Activated T-cell treated with anti-CD3 and anti-CD28 coated beads, Interleukin-2, amount 50 U/mL, for 48 hours (primary cell): ENCODE results near the gene SV2C.

ENCODE experiments used
- DNase-seq, 2 experiments: peaks; one replicate each; pipeline ENCODE4 v3.0.0-alpha.2; 2020

The SV2C gene

DNA sequence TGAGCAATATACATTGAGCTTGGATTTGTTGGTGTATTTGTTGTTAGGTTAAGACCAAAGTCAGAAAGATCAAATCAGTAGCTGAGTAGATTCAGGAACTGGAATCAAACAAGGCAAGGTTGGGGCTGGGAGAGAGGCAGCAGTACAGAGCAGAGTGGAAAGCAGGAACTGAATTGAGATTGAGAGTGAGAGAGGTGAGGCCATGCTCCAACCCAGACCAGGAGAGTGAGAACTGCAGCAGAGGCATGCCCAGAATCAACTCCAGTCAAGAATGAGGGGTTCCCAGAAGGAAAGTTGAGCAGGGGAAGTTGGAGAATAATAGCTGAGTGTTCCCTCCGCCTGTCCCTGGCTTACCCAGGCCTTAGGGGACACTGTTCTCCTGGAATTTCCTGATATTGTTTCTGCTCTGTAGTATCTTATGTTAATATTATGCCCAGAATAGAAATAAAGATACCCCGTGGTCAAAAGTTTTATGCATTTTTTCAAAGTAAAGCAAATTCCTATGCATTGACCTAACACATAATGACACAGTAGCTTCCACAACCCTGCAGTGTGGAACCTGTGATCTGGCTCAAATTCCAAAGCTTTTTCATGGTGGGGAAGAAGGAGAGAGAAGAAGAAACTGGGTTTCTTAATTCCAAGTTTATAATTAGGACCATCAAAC is 82.7 kb downstream of the SV2C start:
- DNase-seq, result no peak

DNA sequence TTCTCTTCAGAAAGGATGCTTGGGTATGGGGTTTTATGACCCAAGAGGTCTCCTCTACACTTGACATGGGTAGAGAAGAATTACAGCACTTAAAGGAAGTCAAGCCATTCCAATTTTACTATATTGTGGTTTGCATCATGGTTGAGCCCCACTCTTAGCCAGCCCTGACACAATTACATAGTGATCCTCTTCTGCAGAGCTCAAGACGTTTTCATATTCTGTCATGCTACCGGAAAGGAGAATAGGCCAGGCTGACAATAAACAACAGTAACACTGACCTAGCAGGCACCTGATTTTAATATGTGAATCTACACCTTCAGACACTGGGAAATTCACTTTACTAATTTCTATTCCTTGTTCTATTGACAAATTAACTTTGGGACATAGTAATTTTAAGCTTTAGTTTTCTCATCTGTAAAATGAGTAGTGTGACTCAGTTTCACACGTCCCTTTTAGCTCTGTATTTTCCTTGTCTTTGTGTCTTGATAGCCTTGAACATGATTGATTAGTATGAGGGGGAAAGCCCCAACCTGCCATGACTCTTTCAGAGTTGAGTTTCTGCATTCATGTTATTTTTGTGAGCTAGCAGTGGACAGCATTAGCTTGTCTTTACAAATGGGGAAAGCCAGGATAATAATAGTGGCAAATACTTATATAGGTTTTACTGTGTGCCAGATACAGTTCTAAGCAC is 83.8 kb downstream of the SV2C start:
- no peak for DNase-seq

DNA sequence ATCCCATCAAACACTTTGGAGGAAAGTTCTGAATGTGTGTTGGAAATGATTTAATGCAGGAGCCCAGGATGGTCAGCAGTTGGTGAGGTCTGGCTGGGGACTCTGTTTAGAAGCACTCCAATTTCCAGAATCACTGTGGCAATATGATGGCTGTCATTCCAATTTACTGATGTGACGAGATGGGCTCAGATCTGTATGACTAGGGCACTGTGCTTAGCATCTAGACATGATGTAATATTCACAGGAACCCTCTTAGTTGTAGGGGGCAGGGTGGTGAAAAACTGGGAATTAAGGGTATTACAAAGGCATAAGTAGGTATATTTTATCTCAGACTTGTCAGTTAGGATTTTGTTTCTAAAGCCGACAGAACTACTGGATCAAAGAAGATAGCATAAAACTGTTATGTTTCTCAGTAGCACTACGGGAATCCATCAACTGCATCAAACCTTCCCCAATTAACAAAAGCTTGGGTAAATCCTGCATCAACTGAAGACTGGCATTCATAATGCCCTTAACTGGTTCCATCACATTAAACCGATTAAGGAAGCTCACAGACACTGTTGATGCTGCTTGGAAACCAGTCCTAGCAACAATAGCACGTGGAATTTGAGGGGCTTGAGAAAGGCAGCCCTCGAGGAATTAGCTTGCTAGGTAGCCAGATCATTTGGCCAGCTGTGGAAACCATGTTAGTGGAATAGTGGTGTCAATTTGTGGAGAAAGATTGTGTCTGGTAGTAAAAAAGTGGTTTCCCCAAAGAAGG is 86.1 kb downstream of the SV2C start:
- DNase-seq, result no peak

DNA sequence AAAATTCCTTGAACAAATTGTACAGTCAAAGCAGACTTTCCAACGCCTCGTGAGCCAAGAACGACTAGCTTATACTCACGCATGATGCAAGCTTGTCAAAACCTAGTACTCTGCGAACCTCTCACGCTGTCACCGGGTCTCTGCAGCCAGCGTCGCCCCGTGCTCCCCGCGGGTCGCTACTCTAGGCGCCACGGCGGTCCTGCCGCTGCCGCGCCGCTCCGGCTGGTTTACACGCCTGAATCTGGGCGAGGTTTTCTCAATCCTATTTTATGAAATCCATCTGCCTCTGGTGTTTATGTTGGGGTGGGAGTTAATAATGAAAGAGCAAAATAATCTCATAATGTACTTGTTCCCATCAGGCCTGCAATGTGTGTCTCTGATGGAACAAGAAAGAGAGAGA is 90.9 kb downstream of the SV2C start:
- no peak for DNase-seq

DNA sequence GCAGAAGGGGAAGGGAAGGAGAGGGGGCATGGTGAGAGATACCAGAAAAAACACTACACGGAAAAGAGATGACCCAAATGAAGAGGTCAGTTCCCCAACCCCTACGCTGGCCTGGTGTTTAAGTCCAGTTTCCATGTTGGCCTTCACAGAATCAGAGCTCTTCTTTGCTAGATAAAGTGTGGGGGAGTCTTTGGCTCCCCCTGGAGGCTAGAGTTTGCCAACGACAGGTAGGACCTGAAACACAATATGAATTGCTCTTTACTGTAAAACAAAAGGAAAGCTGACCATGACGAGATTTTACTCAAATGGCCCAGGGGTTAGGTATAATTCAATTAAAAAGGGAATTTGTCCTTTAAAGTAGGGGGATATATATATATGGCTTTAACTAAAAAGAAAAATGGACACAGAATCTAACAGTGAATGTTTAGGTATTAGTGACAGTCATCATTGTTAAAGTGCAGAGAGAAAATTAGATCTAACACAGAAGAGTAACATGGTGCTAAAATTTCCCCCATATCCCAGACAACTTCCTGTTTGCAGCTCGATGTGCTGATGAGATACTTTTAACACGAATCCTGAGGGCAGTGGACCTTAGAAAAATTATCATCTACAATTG is 92.0 kb downstream of the SV2C start:
- DNase-seq, result peak; percentile 55 to 68

DNA sequence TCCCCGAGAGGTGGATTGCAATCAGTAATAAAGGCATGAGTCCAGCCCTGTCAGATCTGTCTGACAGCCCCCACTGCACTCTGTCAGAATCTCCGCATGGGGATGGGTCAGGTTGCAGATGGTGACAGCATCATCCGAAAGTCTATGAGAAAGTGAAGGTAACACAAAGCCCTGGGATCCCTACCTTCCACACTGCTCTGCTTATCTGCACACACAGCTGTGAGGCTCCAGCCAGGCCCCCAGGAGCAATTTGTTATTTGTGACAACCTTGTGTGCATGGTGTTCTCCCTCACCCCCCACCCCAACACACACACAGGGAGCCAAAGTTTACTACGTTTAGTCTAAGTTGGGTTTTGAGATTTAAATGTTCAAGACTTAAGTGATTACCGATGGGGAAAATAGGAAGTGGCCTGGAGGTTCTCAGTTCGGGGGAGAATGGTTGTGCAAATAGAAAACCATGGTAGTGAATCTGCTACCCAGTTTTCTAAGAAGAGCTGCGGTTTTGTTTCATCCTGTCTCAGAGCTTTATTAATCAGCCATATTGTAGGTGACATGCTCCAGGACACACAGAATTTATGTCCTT is 92.7 kb downstream of the SV2C start:
- peak; percentile 43 to 51 for DNase-seq

DNA sequence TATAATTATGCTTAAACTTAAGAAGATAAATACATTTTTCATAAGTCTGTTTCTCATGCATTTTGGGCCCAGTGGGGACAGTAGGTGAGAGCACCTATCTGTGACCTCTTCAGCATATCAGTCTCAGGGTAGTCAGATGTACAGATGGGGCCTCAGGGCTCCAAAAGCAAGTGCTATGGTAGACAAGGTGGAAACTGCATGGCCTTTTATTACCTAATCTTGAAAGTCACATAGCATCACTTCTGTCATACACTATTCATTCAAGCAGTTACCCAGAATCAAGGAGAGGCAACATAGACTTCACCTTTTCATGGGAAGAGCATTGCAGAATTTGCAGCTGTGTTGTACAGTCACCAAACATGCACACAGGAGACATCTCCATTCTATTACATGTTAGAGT is 94.8 kb downstream of the SV2C start:
- DNase-seq, result no peak

DNA sequence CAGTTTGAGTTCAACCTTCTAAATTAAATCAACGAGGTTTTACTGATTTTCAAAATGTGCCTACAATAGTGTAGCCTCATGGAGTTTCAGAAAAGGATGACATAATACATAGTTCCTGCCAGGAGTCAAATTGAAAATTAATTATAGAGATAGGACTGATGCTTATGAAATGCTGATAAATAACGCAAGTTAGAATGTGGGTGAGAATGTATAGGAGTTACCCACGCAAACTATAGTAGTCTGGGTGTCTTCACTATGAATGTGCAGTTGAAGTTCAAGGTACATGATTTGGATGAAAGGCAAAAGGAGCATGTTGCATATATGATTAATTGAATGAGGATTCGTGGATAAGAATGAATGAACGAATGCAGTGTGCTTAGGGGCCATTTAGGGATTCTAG is 95.7 kb downstream of the SV2C start:
- no peak for DNase-seq

DNA sequence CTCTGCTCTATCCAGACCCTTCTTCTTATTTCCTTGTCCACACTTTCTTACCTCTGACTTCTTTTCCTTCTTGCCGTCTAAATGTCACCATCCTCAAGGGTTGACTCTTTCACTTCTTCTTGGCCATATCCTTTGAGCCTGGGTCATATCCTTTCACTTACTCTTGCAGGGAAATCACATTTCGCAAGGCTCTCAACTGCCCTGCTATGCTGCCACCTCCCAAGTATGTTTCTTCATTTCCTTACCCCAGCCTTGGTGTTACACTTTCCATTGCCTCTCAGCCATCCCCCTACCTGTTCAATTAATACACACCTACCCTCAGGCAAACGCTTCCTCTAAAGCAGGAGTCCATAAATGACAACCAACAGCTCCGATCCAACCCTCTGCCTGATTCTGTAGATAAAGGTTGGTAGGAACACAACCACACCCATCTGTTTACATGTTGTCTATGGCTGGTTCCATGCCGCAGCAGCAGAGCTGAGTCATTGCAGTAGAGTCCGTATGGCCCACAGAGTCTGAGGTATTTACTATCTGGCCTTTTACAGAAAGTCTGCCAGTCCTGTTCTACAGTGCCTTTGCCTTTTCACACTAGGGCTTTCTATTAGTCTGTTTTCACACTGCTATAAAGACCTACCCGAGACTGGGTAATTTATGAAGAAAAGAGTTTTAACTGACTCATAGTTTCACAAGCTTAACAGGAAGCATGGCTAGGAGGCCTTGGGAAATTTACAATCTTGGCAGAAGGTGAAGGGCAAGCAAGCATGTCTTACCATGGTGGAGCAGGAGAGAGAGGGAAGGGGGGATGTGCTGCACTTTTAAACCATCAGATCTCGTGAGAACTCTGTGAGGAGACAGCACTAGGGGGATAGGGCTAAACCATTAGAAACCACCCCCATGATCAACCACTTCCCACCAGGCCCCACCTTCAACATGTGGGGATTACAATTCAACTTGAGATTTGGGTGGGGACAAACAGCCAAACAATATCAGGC is 97.9 kb downstream of the SV2C start:
- DNase-seq, result peak; percentile 29 to 37

DNA sequence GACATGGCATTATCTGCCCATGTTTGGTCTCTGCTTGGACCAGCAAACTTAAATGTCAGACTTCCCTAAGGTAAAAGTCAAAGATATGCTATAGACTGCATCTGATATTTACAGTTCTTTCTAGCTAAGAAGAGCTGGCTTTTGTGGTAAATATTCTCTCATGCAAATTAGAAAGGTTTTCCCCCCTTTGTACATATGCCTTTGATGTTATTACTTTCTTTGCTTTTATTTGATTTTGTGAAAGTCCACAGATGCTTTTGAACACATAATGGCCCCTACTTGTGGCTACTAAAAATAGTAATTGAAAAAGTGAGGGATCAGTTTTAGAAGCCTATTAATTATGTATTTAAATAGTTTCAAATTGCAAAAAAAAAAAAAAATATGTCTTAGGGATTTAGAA is 104.2 kb downstream of the SV2C start:
- DNase-seq, result no peak

DNA sequence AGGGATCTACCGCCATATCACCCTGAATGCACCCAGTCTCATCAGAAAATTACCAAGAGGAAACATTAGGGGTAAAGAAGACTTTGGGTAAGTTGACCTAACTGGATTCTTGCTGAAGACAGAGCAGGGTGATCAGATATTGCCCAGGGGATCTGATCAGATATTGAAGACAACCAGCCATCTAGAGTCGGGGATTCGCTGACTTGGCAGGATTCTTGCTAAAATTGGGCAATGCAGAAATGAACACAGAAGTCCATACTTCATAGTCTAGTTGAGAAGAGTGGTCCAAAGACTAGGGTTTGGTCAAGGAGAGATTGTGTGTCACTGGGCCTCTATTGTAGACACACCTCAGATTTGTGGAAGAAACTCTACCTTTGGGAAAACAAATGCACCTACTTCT is 107.2 kb downstream of the SV2C start:
- no peak for DNase-seq

DNA sequence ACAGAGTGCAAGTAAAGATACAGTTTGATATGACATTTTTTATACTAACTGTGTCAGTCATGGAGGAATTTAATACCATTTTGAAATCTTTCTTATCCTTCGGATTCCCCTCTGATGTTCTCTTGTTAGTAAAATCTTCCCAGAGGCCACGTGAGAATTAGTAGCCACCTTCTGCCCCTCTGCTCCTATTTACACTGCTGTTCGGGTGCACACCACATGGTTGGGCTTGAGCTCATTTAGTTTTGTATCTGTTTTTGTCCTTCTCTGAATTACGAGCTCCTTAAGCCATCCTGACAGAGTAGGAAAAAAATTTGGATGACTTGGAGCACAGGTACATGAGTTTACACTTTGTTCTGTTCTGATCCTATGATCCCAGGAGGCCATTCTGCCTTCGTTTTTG is 109.7 kb downstream of the SV2C start:
- DNase-seq, result no peak

DNA sequence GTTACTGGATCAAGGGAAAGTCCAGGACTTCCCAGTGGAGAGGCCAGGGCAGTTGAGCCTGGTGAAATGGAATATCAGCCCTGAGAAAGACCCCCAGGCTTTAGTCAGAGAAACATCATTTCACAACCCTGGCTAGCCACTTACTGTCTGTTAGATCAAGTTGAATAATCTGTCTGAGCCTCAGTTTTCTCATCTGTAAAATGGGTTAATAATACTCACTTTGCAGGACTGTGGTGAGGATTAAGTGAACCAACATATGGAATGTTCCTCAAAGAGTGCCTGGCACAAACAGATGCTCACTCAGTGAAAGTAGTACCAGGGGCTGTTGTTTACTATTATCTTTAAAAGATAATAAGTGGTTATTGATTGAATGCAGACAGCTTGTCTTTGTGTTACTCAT is 110.5 kb downstream of the SV2C start:
- DNase-seq, result no peak

DNA sequence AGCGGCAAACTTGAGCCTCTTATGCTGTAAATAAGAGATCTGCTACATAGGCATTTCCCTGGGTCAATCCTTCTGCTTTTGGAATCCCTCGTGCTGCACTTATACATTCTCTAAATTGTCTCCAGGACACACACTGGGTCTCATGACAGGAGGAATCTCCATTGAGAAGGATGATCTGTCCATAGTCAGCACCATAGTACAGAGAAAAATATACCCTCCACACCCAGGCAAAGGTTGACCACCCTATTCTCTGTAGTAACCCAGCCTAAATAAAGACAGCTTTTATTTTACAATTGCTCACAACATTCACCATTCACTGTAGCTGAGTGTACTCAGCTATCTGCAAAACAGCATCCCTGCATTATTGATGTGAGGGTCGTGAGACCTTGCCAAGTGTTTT is 111.2 kb downstream of the SV2C start:
- DNase-seq, result no peak

DNA sequence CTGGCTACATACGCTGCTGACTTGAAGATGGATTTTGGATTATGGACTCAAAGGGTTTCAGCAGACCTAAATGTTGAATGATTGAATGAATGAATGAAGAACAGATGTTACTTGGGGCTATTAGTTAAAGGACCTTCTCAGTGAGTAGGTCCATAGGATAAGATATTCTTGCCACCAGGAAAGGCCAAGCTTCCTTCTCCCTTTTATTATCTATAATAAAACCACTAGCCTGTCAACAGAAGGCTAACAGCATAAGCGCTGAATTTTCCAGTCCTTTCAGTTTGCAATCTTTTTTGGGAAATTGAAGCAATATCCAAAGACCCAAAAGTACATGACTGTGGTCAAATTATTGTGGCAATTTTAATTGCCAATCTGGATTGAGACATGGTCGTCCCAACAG is 113.3 kb downstream of the SV2C start:
- no peak for DNase-seq

DNA sequence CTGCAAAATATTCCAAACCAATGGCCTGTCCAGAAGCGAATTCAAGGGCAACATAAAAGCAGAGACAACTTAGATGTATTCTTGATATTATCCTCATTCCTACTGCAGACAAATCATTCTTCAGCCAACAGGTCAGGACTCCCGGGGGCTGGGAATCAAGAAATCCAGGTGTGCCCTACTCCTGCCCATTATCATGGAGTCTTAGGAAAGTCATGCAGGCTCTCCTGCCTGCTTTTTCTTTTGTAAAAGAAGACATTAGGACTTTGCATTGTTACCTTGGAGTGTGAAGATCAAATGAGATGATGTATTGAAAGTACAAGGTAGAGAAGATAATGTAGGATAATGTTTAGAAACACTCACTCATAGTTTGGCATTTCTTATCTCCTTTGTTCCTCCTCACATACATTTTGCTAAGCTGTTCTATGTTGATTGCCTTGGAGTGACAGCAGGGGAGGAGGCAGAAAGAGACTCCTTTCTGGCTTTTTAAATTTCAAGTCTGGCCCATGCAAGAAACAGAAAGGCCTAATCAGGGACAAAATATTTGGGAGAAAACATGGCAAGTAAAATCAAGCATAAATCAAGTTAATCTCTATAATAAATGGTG is 113.8 kb downstream of the SV2C start:
- no peak for DNase-seq

DNA sequence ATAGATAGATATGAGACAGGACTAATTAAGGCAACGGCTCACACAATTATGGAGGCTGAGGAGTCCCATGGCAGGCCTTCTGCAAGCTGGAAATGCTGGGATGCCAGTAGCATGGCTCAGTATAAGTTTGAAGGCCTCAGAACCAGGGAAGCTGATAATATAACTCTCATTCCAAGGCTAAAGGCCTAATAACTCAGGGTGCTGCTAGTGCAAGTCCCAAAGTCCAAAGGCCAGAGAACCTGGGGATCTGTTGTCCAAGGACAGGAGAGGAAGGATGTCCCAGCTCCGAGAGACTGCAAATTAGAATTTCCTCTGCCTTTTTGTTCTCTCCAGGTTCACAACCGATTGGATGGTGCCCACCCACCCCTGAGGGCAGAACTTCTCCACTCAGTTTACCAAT is 114.5 kb downstream of the SV2C start:
- no peak for DNase-seq

DNA sequence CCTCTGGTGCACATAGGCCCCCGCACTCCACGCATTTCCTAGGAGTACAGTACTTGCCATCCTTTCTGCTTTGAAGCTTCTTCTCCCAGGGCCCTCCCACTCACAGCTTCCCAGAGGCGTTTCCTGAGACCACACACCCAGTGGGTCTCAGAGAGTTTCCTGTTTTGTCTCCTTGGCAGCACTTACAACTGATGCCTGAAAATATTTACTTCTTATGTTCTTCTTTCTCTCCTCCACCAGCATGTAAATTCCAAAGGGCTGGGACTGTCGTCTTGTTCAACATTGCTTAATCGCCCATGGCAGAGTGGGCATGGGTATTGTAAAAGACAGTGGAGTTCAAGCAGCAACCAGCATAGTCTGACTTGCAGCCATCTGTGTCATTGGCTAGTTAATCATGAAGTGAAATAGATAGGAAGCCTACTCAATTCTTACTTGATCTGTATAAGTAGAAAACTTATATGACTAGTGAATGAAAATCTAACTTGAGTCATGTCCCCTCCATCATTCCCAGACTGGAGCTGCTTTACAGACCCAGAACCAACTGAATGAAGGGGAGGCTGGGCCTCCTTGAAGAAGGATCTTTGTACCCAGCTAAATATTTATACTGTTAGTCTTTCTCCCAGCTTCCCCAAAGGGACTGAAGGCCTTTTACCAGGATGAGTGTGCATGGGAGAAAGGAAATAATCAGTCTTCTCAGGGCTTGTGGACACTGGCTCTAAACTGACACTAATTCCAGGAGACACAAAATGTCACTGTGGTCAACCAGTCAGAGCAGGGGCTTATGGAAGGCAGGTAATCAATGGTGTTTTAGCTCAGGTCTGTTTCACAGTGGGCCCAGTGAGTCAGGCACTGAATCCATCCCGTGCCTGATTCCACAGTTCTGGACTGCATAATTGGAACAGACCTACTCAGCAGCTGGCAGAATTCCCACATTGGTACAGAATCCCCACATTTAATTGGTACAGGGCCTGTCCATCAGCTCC is 116.4 kb downstream of the SV2C start:
- DNase-seq, result no peak

DNA sequence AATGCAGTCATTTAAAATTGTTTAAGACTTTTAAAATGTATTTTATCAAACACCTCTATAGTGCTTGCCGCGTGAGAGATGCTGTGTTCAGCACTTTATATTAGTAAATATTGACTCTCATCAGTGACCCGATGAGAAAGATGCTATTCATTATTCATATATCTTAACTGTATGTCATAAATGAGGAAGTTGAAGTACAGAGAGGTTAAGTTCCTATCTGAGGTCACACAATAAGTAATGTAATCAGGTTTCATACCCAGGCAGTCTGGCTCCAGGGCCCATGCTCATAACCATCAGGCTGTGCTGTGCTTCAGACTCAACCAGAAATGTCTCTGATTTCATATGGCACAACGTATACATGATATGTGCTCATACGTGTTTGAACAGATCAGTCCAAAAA is 119.0 kb downstream of the SV2C start:
- no peak for DNase-seq

DNA sequence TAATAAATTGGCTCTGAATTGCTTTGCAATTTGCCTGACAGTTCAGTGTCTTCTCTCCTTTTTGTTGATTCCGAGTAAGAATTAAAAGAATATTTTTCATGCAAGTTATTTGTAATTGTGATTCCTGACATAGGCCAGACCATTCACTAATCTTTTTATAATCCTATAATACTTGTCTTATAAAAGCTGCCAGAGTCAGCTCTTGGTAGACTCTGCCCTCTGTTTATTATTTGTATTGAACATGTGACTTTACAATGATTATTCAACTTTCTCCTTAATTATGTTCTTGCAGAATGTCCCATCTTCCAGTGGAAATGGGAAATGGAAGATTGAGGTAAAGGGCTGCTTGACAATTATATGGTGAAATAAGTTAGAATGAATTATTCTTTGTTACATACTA is 121.0 kb downstream of the SV2C start:
- no peak for DNase-seq
